ENCODE data around the gene DRD2.

Gene DRD2

DNA sequence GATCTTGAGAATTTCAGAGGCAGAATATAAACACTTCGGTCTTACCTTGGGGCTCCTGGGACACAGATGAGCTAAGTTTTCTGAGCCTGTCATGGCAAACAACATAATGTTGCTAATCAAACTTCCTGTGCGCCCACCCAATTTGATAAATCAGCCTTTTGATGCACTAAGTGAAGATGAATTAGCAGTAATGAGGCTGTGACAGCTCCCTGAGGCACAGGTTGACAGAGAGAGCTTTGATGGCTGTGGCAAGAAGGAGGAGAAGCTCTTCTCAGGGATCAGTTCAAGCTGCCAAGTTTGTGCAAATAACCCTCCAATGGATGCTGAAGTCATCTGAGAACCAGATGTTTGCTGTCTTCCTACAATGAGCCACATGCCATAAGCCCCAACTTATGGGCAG lies 34.4 kb downstream of the DRD2 start:
- no peak for DNase-seq

DNA sequence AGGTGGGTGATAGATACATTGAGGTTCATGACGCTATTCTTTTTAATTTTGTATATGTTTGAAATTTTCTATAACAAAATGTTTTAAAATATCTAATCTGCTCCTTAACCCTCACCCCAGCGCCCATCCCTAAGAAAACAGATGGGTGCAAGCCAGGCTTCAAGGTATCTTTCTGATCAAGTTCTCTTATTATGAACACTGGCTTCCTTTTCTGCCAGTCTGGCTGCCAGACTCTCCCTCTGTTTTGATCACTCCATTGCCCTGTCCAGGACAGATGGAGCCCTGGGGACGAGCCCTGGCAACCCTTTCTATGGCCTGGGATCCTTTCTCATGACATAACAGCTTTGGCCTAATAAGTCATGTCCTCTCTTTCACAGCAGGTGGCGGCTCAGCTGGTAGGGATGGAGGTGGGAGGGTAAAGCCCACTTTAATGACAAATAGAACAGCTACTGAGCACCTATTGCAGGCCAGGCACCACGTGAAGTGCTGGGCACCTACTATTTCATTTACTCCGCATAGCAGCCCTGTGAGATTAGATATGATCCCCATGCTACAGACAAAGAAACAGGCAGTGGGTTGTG lies 38.4 kb downstream of the DRD2 start:
- DNase-seq, result no peak

DNA sequence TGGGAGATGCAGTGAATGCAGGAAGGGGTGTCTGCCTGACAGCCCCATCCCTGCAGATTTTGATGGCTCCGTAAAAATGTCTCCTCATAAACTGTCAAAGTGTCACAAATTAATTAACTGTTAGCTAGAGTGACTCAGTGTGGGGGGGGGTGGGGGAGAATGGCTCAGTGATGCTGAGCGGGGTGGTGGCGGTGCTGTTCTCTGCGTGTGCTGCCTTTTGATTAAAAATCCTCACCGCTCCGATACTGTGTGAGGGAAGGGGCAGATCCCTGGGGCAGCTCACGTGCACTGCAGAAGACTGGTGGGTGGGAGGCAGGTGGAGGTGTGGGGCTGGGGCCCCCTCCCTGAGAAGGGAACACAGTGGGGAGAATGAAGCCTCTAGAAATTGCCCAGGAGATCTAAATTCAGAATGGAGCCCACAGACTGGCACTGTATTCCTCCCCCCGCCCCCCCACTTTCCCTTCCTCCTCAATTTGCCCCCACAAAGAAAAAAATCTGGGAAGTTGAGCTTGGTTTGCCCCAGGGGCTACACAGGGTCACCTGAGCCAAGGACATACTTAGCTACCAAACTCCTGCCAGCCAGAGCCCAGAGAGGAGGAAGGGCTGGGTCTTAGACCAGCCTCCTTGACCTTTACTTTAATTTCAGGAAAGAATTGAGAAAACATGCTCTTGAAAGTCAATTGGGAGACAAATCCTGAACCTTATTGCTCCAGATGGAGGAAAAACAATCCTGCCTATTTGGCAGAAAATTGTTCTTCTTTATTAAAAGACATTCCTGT lies 39.8 kb downstream of the DRD2 start:
- no peak for DNase-seq

DNA sequence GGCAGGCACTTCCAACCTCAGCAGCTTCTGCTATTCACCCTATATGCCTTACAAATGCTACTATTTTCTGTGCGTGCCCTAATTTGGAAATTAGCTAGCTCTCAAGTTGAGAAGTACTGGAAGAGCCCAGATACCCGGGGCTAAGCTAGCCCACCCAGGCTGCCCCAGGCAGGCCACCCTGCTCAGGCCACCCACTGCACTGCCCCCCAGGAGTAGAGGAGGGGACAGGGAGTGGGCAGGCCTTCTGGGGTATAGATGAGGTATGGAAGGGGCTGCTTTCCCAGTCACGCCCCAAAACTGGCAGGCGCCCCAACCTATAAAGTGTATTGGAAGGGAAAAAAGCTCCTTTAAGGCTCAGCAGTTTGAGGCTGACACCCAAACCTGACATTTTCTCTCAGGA lies 43.5 kb downstream of the DRD2 start:
- no peak for DNase-seq

DNA sequence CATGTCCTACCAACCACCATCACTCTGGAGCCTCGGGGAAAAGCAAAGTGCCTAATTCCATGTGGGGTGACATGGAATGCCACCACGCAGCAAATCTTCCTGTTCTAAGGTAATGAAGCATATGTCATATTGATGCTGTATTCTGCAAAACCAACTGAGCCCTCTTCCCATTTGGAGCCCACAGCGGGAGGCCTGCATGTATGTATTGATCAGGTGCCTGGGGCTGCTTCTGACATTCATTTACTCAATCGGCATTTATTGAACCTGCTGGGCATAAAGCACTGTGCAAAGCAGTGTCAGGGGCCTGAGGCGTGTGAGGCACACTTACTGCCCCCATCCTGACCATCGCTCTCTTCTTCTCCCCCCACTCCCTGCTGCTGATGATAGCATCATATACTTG lies 48.5 kb downstream of the DRD2 start:
- DNase-seq, result no peak

DNA sequence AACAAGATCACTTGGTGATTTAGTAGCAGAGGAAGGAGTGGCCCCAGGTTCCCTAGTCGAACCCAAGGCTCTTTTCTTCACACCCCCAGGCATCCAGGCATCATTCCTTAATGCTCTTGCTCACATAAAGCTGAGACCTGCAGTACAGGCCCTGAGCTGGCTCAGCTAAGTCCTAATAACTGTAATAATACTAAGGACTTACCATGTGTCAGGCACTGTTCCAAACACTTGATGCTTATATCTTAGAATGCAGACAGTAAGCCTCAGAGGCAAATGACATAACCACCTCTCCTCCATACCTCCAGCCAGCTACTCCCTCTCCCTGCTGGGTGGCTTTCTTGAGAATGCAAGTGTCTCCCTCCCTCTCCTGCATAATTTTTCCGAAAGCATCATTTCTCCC lies 54.4 kb downstream of the DRD2 start:
- DNase-seq, result no peak

DNA sequence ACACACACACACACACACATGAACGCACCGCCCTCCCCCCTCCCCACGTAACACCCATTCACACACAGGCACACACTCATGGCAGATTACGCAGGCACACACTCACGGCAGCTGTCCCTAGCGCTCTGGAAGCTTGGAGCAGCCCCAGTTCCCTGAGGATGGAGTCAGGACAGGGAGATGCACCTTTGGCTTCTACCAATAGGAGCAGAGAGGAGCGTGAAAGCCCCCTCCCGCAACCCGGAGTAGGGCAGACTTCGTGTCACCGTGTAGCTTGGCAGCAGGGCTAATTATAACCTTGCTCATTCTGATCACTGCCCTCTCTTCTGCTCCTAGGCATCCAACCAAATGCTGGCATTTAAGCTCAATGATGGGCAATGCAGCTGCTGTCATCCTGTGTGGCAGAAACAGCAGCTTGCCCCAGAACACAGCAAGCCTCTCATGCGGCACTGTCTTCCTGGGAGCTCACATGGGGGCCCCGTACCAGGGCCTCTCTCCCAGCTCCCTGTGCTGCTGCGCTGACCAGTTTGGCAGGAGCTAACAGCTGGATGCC lies 55.7 kb downstream of the DRD2 start:
- no peak for DNase-seq

DNA sequence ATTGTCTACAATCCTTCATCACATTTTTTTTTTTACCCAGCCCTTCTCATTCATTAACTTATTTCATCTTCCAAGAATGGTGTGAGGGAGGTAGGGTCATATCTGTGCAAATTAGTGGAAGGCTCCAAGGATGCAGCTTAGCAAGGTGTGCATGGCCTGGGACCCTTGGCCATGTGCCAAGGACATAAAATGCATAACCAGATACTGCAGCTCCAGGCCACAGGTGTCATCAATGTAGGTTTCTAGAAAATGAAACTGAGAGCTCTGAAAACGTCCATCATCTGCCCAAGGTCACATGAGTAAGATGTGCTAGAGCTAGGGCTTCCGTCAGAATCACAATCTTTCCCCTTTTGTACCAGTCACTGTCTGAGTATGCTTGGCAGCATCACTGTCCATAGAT lies 57.8 kb downstream of the DRD2 start:
- DNase-seq, result no peak

DNA sequence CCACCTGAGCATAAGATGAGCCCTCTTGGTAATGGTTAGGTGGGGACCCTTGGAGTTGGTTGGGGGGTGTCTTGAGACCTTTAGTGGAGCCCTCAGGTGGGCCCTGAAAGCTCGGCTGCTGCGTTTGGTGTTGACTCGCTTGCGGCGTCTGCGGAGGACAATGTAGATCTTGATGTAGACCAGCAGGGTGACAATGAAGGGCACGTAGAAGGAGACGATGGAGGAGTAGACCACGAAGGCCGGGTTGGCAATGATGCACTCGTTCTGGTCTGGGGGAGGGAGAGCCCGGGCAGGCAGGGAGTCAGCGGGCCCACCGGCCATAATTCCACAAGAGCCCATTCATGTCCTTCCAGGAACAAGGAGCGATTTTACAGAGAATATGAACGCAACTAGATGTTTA lies 59.9 kb downstream of the DRD2 start:
- DNase-seq, result no peak

DNA sequence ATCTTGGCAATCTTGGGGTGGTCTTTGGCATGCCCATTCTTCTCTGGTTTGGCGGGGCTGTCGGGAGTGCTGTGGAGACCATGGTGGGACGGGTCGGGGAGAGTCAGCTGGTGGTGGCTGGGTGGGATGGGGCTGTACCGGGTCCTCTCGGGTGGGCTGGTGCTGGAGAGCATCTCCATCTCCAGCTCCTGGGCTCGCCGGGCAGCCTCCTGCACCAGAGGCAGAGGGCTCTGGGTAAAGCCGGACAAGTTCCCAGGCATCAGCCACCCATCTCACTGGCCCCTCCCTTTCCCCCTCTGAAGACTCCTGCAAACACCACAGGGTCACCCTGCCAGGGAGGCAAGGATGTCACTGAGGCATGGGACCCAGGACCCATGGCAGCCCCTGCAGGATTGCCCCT lies 62.5 kb downstream of the DRD2 start:
- DNase-seq, result no peak

DNA sequence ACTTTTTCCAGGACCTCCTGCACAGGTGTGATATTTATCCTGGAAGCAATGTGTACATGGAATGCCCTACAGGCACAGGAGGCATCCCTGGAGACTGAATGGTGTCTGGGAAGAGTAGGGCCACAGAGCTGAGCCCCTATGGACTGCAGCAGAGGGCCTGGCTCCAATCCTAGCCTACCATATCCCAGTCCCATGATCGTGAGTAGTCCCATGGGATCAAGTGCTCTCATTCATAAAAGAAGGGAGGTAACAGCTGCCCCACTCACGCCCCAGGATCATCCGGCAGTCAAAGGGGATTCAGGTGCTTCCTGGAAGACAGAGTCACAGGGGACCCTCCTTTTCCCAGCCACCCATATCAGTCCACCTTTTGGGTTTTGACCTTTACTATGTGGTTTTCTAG lies 63.7 kb downstream of the DRD2 start:
- DNase-seq, result peak; percentile 22

DNA sequence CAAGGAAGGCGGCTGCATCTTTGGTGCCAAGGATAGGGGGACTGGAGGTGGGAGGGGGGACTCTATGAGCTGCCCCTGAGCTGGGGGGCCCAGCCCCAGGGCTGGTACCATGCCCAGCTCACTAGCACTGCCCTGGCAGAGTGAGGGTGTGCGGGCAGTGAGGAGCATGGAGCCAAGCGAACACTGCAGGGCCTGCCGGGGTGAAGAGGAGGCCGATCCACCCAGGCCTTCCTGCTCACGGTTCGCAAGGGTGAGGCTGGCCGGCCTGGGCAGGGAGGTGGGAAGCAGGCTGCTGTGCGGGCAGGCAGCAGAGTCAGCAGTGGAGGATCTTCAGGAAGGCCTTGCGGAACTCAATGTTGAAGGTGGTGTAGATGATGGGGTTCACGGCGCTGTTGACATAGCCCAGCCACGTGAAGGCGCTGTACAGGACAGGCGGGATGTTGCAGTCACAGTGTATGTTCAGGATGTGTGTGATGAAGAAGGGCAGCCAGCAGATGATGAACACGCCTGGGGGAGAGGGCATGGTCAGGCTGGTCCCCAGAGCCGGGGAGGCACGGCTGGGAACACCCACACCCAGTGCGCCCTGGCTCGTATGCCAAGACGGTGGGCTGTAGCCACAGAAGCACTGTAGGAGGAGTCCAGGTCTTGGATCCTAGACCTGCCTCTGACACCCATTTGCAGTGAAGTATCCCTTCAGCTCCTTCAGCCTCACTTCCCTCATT lies 64.6 kb downstream of the DRD2 start:
- DNase-seq, result no peak

DNA sequence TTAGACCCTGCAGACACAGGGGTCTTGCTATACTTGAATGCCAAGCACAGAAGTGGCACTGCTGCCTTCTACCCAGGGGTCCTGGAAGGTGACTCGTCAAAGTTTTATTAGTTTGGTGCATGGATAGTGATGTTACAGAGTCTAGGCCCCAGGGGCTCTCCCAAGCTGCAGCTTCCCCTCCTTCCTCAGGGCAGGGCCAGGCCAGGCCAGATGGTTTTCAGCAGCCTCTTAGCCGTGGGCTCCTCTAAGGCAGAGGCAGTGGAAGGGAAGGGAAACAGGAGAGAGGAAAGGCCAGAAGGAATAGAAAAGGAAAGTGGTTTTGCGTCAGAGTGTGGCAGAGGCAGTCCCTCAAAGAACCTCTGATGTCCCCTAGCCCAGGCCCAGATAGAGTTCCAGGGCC lies 65.7 kb downstream of the DRD2 start:
- no peak for DNase-seq

DNA sequence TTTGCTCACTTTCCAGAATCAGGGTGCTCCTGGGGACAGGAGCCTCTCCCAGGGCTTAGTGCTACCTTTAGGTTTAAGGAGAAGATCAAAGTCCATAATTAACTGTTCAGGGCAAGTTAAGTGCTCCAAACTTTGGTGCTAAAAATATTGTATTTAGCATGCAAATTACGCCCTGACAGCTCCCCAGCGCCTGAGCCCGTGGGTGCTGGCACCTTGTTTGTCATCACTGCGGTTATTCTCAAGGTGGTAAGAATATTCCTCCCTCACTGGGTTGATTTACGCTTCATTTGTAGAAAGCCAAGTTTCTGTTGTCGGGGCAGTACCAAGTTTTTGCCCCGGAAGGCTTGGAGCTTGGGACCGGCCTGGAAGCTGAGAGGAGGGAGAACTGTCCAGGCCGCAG lies 66.3 kb downstream of the DRD2 start:
- DNase-seq, result no peak

DNA sequence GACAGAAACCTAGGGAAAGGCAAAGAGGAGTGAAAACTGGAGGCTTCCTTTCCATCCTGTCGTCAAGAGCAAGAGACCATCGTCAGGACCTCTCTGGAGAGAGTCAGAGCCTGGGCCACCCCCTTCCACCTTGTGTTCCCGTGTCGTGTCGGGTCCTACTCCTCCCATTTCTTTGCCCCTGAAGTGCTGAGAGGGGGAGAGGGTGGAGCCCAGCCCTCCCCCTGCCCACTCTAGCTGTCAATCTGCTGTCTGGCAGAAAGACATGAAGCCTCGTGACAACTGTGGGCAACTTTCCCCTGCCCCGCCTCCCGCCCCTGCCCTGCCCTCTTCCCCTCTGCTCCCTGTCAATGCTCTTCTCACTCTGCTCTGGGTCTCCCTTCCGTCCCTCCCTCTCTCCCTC lies 67.0 kb downstream of the DRD2 start:
- no peak for DNase-seq

DNA sequence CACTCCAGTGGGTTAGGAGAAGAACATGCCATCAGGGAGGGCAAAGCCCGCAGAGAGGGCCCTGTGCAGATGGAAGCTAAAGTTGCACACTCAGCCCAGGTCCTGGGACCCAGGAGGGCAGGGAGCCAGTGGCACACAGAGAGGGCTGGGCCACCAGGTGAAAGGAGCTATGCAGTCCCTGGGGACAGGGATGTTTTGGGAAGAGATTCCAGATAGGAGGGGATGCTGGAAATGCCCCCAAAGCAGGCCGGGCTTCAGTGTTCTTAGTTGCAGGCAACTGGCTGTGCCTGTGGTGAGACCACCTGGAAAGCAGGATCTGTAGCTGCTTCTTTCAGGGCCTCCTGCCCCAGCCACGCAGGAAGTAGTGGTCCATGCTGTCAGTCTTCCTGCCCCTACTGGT lies 68.0 kb downstream of the DRD2 start:
- no peak for DNase-seq

DNA sequence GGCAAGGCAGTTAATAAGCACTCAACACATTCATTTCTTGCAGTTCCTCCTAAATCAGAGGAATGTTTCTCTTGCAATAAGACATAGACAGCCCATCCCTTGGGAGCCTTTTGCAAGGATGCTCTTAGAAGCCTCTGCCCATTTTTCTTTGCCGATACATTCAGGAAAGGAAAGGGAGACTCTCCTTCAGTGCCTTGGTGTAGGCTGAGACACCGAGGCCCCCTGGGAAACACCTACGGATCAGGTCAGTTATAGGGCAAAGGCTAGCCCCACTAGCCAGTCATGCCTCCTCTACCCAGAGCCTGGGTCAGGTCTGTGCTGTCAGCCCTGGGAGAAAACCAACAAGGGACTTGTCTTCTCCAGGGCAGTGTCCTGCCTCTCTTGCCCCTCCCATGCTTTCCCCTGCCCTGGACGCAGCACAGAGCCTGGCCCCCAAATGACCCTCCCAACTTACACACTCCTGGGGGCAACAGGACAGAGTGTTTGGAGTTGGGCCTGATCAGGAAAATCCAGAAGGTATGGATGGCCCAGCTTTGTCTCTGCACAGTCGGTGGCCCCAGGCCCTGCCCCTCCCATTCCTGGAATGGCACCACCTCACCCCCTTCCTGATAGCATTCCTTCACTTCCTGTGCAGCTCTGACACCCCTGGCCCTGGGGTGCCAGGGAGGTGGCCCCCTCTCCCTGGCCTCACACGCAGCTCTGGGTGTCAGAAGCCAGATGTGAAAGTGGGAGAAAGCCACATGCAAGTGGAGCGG lies 69.3 kb downstream of the DRD2 start:
- no peak for DNase-seq

DNA sequence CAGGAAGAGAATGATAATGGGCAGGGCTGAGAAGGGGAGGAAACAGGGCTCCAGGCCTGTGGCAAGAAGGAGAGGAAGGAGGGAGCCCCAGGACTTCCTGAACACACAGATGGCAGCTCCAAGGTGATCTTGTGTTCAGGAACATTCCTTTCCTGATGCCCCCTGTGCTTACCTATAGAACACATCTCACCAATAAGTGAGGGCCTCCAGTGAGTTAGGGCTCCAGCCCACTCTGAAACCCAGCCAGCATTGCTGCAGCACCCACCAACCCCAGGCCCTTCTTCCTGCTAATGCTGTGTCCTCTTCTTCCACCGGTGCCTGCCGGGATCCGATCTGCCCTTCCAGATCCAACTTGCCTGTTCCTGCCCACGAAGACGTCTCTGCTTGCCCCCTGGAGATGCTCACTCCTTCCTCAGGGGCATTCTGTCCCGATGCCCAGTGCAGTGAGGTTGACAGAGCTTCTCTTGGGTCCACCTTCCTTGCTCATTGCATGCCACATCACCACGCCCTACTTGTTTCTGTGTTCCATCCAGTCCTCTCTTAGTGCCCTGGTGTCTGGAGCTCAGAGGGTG lies 70.3 kb downstream of the DRD2 start:
- DNase-seq, result no peak

DNA sequence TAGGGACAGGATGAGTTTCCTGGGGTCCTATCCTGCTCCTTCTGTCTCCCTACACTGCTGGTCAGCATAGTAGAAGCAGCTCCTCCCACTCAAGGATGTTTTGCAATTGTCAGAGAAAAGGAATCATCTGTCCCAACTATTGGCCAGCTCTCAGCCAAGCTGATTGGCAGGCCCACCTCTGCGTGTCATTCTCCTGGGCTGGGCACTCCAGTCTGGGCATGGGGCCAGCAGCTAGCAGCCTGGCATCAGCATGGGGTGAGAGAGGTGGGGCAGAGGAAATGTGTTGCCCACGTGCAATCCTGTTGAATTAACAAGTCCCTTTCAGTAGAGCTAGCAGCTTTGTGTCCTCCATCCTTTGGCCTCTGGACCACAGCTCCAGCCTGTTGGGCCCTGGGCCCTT lies 73.5 kb downstream of the DRD2 start:
- DNase-seq, result peak; percentile 81

DNA sequence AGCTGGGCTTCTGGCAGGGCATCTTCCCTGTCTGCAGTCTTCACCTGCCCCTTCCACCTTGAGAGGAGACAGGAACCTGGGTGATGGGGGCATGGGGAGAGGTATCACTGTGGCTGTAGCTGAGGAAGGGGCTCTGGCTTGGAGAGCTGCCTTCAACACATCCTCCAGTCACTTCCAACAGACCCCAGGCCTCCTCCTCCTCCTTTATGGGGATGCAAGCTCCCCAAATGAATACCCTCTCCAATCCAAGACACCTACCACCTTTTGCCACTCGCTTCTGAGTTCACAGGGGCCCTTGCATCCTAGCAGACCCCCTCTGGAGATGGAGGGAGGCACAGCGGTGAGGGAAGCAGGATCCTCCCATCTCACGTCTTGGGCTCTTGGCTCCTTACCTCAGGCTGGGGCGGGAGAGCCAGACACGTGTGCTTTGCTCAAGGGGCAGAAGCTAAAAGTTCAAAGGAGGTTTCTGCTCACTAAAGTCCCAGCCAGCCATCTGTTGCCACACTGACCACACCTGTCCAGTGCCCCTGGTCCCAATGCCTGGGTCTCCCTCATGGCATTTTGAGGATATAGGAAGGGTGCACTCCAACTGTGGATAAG lies 74.5 kb downstream of the DRD2 start:
- DNase-seq, result no peak

DNA sequence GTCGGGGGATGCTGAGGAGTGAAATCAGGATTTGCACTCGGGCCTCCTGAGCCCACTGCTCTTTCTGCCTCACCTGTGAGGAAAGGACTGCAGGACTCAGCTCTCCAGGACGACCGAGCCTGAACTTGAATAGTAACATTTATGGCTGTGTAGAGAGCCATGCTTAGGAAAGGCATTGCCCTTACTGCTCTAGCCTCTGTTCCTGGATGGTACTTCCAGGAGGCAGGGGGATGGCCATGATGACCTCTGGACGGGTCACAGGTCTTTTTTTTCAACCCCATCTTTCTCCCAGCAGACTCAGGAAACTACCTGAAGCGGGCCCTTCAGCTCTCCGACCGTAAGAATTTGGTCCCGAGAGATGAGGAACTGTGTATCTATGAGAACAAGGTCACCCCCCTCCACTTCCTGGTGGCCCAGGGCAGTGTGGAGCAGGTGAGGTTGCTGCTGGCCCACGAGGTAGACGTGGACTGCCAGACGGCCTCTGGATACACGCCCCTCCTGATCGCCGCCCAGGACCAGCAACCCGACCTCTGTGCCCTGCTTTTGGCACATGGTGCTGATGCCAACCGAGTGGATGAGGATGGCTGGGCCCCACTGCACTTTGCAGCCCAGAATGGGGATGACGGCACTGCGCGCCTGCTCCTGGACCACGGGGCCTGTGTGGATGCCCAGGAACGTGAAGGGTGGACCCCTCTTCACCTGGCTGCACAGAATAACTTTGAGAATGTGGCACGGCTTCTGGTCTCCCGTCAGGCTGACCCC lies 76.3 kb downstream of the DRD2 start:
- DNase-seq, result no peak

DNA sequence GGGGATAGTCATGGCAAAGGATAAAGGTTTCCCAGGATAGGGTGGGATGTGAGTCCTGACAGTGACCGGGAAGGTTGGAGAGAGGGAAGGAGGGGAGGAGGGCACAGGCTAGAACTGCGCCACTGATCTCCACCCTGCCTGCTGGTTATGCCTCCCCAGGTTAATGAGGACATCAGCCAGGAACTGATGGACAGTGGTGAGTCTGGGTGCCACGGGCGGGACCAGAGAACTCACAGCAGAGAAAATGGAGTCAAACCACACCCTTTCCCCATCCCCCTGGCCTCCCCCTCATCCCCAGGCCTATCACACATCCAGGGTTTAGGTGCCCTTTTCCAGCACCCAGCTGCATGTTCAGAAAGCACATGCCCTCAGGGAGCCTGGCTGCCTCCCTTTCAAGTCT lies 77.4 kb downstream of the DRD2 start:
- DNase-seq, result no peak

All from NCI-H2107 (cell line).